ENCODE data around the gene SBF2.
A peak's percentile ranks its signal among the peaks of the same experiment; 100 is the strongest.

SBF2 gene

GRCh38 chr11:10017050-10017449 is 277.0 kb downstream of the SBF2 start:
- no peak for DNase-seq (ENCODE audit: low spot score)

GRCh38 chr11:10012068-10012467 is 282.0 kb downstream of the SBF2 start:
- no peak for DNase-seq (ENCODE audit: low spot score)

GRCh38 chr11:10005955-10006525 is 288.0 kb downstream of the SBF2 start:
- no peak for DNase-seq (ENCODE audit: low spot score)

- no peak for DNase-seq (ENCODE audit: low spot score)
Measured at GRCh38 chr11:10004526-10005113, 289.4 kb downstream of the SBF2 start.

GRCh38 chr11:10002221-10002620 is 291.8 kb downstream of the SBF2 start:
- DNase-seq (ENCODE audit: low spot score): no peak

GRCh38 chr11:9992306-9992705 is 301.7 kb downstream of the SBF2 start:
- no peak for DNase-seq (ENCODE audit: low spot score)

- DNase-seq (ENCODE audit: low spot score): no peak
Measured at GRCh38 chr11:9990221-9990973, 303.6 kb downstream of the SBF2 start.

- peak; percentile 29 for DNase-seq (ENCODE audit: low spot score)
Measured at GRCh38 chr11:9987303-9987702, 306.7 kb downstream of the SBF2 start.

- DNase-seq (ENCODE audit: low spot score): no peak
Measured at GRCh38 chr11:9982796-9983579, 311.0 kb downstream of the SBF2 start.

GRCh38 chr11:9982127-9982795 is 311.8 kb downstream of the SBF2 start:
- no peak for DNase-seq (ENCODE audit: low spot score)

- no peak for DNase-seq (ENCODE audit: low spot score)
Measured at GRCh38 chr11:9980931-9981330, 313.1 kb downstream of the SBF2 start.

- DNase-seq (ENCODE audit: low spot score): no peak
Measured at GRCh38 chr11:9977554-9977953, 316.5 kb downstream of the SBF2 start.

GRCh38 chr11:9974375-9974774 is 319.6 kb downstream of the SBF2 start:
- no peak for DNase-seq (ENCODE audit: low spot score)

- no peak for DNase-seq (ENCODE audit: low spot score)
Measured at GRCh38 chr11:9973921-9974320, 320.1 kb downstream of the SBF2 start.

GRCh38 chr11:9972989-9973388 is 321.0 kb downstream of the SBF2 start:
- DNase-seq (ENCODE audit: low spot score): peak; percentile 69

GRCh38 chr11:9971894-9972293 is 322.1 kb downstream of the SBF2 start:
- no peak for DNase-seq (ENCODE audit: low spot score)

- no peak for DNase-seq (ENCODE audit: low spot score)
Measured at GRCh38 chr11:9969068-9969467, 325.0 kb downstream of the SBF2 start.

- no peak for DNase-seq (ENCODE audit: low spot score)
Measured at GRCh38 chr11:9962722-9963121, 331.3 kb downstream of the SBF2 start.

GRCh38 chr11:9957072-9957471 is 336.9 kb downstream of the SBF2 start:
- DNase-seq (ENCODE audit: low spot score): no peak

- DNase-seq (ENCODE audit: low spot score): no peak
Measured at GRCh38 chr11:9956483-9956882, 337.5 kb downstream of the SBF2 start.

GRCh38 chr11:9955391-9955790 is 338.6 kb downstream of the SBF2 start:
- DNase-seq (ENCODE audit: low spot score): no peak

GRCh38 chr11:9953994-9954626 is 339.9 kb downstream of the SBF2 start:
- no peak for DNase-seq (ENCODE audit: low spot score)
